Skin of body (tissue), 2 donors: ENCODE measurements around the gene TNS3. TPM values are rescaled to one million over a fixed set of nuclear protein-coding genes. Genes with fewer than 3 reads are reported as not detected.
"Not testable (repeated sequence)": the region's sequence is repeated elsewhere in the genome, so short reads cannot be mapped to it uniquely, and the experiment has no call there.

Experiments used
- DNase-seq: peaks from one replicate; lab custom pipeline; 2025; lab: John Stamatoyannopoulos, UW
- total RNA-seq: library from RNA; depleted of rRNA; stranded (reverse); fragments of >200 nt; gene quantifications from one replicate; pipeline ENCODE4 v1.2.3, GENCODE V29; 2014

TNS3 gene
- total RNA-seq, 1 donor from 2014 or later = 44.7 TPM

DNA sequence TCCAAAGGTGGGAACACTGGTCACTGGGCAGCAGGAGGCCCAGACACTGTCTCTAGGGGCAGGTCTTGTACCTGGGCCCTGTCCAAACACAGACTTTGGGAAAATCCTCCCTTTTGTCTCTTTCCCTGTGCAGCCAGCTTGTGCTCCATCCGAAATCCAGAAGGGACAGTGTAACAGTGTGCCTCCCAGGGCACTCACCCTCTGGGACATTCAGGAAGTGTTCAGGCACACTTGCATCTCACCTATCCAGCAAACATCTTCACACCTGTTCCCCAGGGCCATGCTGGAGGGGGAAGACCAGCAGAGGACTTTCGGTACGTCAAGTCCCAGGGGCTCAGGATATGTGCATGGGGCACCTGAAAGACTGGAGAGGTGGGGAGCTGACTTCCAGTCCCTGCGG, 38.9 kb downstream of the TNS3 start:
- DNase-seq = no peak

DNA sequence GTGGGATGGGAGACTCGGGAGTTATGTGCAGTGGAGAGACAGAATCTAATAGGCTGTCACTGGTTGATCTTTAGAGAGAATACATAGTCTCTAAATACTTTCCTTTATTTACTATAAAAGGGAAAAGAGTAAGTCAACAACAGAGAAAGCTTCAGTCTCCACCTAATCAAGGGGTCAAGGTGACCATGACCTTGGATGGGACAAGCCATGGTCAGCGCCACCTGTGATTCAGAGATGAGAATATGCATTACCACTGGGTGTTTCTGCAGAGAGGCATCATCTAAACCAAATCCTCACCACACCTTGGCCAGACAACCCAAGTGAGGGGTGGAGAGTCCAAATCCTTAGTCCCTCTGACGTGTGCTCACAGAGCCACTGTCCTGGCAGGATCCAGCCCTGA, 39.9 kb downstream of the TNS3 start:
- DNase-seq = no peak

DNA sequence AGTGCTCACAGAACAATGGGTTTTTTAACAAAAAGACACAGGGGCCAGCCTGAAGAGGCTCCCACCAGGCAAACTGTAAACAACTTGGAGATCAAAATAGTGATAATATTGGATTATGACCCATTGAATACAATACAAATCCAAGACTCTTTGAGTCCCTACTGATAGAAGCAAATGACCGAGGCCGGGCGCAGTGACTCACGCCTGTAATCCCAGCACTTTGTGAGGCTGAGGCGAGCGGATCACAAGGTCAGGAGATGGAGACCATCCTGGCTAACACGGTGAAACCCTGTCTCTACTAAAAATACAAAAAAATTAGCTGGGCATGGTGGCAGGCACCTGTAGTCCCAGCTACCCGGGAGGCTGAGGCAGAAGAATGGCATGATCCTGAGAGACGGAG, 40.4 kb downstream of the TNS3 start:
- not testable (repeated sequence) for DNase-seq

DNA sequence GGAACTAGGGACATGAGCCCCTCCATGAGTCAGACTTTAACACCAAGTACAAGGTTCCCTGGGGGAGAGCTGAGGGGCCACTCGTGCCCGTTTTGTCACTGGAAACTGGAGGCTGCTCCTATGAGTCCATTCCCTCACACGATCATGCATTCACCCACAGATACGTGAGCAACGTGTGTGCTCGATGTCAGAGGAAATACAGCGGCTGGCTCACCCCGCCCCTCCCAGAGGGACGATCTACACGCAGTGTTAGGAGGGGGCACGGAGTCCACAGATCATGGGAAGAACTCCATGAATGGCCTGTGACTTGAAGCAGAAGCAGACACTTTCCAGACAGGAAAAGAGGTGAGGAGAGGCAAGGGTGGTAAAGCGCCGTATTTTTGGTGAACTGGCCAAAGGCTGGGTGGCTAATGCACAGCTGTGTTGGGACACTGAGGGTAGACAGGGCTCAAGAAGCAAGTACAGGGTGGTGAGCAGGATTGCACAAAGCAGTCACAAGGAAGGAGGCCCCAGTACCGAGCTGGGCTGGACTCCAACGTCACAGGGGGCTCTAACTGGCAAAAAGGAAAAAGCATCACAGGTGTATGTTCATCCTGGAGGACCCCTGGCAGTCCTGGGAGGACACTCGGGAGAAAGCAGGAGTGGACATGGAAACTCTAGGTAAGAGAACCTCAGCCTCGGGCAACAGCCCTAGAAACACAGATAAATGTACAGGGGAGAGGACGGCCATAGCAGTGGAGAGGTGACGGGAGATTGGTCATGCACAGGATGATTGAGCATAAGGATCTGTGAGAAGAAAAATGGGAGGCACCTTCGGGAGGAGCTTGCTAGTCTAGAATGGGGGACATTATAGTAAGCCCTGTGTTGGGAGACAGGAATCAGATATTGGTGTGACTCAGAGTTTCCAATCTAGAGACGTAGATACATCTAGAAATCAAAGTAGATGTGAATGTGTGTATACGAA, 41.2 kb downstream of the TNS3 start:
- no peak for DNase-seq

DNA sequence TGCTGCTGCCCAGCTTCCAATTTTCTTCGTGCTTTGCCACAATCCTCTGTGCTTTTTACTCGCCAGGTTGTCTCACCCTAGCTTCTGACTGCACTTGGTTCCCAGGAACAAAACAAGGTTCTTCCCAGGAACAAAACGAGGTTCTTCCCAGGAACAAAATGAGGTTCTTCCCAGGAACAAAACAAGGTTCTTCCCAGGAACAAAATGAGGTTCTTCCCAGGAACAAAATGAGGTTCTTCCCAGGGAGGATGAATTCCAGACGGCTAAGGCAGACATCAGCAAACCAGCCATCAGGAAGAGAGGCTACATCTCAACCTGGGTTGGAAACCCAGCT, 41.9 kb downstream of the TNS3 start:
- DNase-seq = no peak

DNA sequence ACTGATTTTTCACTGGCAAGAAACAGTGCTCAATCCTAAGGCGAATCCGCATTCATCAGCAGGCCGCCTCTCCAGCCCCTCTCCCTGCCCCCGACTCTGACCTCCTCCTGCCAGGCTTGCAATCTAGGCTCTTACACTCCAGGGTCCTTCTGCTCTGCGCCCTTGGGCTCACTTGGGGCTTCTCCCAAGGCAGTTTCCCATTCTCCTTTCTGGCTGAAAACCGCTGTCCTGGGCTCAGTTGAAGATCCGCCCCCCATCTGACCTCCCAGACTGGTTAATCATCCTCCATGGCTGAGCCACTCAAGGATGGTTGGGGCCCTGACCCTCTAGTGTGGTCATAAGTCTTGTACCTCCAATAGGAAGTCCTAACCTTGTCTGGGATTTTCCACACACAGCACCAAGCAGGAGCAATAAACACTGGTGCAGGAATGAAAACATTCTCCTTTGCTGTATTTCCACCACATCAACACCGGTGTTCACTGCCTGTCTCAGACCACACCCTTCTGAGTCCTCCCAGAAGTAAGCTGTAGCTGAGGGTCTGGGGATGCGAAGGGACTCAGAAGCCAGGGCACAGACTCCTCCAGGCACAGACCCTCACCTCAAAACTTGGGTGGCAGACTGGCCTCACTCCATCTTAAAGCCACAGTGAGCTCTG, 42.4 kb downstream of the TNS3 start:
- no peak for DNase-seq

DNA sequence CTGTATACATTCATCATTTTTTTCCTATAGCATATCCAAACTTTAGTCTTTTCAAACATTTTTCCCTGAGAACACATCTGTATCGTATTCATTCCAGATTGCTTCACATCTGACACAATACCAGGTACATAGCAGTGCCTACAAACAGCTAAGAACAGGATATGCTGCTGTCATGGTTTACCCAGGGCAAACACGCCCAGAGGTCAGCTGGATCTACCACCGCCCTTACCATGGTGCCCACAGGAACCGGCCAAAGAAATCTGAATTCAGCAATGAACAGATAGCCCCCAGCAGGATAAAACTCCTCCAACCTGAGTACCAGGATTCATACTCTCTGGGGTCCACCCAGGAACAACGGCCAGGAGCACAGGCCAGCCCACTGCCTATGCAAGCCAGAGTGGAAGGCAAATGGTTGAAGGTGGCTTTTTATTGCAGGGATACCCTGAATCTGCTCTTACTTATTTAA, 43.0 kb downstream of the TNS3 start:
- peak; percentile 43 for DNase-seq

DNA sequence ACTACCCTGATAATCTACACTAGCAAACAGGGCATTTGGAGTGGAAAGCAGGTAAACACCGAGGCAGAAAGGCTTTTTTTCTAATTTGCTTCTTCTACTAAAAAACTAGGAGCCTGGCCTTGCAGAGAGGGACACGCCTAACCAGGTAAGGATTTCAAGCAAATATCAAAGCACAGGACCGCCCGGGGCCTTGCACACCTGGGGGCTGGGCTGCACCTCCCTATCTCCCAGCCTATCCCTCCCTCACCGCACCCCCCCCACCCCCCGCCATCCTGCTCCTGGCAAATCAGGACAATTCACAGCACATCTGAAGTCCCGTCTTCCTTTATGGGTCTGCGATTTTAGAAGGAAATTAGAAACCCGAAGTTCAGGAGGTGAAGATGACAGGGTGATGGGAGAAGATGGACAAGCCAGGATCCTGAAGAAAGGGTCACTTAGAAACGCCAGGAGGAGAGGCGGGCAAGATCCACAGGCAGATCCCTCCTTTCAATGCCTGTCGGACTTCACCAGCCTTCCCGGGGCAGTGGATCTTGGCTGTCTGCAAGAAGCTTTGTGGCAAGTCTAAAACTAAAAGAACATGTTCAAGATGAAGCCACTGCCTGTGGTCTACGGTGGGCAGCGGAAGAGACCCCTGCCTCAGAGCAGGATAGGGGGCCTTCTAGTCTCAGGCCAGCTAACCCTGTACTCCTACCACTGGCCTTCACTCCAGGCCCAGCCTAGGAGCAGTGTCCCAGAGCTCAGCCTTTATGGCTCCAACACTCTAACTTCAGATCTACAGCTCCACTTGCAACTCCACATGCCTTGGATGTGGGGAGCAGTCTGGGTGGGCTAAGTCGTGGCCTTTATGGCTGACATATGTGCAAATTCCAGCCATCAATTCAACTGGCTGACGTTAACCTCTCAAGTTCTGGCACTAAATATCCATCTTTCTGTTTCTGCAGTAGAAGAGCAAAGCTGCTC, 43.9 kb downstream of the TNS3 start:
- DNase-seq = peak; percentile 90

DNA sequence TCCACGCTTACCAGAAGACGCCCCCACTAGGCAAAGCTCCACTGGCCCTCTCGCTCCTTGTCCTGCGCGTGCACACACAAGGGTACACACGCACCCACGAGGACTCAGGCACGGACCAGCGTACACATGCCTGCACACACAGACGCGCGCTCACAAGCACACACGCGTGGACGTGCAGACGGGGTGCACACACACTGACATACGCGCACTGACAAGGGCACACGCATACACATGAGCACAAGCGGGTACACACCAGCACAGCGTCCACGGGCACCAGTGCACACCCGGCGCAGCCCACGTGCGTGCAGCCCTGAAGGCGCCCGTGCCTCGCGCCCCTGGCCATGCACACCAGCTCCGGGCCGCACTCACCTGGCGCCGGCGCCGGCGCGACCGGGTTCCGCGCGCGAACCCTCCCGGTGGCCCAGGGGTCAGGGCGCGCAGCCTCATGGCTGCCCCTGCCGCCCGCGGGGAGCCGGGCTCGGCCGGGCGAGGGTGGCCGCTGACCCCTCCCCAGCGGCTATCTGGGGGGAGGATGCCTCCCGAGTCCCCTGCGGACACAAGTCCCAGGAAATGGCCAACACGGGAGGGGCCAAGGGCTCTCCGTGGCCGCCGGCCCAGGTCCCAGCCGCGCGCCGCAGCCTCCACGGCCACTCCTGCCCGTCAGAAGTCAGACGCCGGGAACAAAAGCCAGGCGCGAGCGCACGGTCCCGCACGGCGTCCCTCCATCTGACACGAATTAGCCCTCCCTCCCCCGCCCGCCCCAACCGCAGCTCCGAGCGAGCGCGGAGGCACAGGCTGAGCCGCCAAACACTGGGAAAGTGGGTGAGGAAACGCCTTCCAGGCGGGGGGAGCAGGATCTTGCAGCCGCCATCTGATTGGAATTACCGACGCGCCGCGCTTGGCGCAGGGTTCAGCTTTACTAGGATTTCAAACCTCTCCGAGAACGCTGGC, 45.0 kb downstream of the TNS3 start:
- peak; percentile 86 for DNase-seq

DNA sequence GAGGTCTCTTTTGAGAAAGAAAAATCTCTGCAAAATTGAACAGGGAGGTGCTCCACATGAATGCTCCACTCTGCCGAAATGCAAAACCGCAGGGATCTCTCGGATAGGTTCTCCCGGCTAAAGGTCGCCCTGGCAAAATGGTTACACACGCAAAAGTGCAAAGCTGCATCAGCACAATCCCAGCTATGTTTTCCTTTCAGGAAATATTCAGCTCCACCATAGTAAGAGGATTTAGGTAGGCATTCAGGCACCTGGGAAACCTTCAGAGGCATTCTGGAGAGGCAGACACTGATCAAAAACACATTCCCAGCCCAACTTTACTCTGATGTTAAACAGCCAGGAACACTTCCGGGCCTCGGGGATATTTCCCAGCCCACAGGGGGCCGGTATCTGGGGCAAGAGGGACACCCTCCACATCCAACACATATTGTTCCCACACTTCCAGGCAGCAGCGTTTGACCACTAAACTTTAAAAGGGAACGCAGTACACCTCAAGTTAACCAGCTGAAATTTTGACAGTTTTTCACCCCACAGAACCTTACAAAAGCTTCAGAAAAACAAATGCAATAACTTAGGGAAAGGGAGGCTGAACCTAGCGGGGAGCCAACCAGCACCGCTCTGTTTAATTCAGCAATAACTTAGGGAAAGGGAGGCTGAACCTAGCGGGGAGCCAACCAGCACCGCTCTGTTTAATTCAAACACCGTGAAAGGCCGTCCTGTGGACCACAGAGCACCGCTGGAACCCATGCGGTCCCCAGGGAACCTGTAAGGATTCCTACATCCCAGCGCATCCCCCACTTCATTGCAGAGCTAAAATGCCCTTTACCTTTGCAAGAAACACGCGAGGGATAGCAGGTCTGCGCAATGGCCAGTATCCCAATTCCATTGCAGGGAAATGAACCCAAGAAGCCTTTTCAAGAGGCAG, 45.9 kb downstream of the TNS3 start:
- DNase-seq = no peak

DNA sequence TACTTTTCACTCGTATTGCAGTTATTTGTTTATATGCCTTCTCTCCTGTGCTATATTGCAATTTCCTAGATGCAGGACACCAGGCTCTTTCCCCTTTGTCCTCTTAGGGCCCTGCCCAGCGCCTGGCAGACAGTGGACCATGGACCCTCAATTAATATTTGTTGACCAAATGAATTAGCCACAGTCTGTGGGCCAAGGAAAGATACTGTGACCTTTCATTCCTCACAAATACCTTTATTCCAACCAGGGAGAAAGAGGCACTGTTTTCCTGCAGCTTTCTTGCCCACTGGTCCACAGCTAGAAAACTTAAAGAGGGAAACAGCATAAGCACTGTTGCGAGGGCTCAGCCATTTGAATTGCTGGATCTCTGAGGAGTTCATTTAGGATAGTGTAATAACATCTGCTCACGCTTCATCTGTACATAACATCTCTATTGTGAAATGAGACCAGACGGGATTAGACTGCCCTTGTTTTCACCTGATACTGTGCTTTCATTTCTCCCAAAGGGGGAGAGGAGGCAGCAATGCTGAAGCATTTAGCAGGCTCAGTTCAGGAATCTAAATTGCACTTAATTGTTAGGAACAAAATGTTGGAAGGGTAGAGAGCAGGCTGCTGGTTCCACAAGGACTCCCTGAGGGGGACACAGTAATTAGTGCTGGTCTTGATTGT, 46.7 kb downstream of the TNS3 start:
- DNase-seq = peak; percentile 35

DNA sequence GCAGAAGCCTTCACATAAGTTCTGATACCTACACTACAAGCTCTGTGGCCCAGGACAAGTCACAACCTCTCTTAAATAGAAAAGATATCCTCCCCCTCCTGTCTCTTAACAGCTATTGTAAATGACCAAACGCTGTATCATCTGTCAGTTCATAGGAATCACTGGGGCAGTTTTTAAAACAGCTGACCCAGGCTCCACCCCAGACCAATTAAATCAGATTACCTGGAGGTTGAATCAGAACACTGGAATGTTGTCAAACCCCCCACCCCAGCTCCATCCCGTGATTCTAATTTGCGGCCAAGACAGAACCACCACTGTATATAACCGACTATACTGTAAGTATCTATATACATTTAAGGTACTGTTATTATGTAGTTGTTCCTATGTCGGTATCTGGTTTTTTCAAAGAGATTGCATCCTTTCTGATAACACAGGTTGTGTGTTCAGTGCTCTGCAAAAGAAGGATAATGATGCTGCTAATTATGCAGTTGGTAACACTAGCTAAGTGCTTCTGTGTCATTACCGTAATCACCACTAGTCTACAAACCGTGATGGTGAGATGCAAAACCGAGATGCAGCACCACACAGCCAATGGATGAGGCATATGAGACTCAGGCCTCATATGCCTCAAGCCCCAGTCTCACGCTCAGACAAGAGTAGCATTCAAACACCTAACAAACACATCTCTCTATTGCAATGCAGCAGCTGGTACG, 47.4 kb downstream of the TNS3 start:
- no peak for DNase-seq

DNA sequence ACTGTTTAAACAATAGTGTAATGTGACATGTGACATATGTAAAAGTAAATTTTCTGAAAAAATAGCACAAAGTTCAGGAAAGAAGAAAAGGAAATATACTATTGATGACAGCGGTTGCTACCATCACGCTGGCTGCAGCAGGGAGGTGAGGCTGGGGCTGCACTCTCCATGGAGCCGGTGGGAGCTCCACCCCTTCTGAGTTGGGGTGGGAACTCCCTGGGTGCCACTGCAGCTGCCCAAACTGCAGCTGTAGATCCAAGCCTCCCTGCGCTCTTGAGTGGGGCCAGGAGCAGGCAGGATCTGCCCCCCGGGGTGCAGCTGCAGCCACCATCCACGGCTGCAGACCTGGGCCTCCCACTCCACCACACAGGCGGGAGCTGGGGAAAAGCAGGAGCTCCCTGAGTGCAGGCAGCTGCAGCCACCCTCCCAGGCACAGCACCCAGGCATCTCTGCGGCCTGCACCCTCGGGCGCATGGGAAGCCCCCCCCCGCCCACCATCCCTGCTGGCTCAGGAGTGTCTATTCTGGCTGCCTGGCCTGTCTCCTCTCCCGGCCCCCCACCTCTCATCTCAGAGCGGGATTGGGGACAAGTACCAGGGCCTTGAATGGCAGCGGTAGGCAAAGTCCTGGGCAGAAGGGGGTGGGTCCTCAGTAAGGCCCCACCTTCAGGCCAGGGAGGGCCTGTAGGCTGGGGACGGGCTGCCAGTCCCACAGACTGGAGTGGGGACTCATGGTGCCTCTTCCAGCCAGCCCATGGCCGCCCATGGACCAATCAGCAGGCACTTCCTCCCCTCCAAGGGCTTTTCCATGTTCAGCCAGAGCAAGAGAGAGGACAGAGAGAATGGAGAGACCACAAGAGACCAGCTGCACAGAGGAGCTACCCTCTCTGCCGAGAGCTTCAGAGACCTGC, 50.1 kb downstream of the TNS3 start:
- DNase-seq = no peak

DNA sequence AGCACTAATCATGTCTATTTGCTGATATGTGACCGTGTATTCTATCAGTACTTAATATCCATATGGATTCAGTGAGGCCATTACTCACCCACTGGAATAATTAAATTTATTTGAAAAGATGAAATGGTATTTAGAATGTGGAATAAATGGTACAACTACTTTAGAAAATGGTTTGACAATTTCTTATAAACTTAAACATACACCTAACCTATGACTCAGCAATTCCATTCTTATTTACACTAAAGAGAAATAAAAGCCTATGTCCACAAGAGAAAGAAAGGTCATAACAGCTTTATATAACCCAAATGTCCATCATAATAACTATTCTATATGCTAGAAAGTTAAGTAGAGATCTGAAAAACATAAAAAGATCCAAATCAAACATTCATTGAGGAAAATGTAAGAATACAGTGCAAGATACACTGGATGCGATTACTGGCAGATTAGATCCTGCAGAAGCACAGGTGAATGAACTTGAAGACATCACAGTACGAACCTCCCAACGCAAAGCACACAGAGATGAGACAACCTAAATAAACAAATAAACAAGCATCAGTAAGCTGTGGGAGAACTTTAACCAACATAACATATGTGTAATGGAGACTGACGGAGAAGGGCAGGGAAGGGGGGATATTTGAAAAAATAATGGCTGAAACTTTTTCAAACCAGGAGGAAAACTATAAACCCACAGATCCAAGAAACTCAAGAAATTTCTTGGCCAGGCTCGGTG, 51.9 kb downstream of the TNS3 start:
- no peak for DNase-seq

DNA sequence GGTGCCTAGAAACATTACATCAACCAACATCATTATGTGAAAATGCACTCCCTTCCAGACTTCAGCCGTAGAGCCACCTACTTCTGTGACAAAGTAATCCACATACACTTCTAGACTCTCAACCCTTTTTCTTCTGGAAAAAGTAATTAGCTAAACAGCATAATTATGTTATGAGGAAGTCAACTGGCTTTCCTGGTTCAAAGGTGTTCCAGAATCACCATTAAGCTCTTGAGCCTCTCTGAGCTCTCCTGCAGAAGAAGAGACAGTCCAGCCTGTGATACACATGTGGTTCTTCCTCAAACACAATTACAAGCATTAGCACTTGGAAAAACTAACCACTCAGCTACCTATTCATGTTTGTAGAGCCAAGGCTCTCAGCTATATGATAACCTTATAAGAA, 52.5 kb downstream of the TNS3 start:
- DNase-seq = no peak

DNA sequence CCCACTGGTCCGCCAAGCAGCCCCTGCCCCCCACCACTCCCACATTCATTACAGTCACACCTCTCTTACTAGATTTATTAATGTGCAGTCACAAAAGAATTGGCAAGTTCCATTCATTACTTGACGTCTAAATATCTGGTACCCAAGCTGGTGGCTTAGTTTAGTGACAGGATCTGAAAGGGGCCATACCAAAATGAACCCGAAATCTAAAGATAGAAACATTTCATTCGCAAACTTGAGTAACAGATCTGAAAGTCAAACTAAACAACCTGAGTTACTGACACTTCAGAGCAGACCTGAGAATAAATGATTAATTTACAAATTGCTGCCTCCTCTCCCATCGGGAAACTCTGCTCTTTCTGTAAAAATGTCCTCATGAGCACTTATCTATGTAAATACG, 53.4 kb downstream of the TNS3 start:
- no peak for DNase-seq
